ENCODE results near the gene ANAPC13. TPM values are rescaled to one million over a fixed set of nuclear protein-coding genes. Genes with fewer than 3 reads are reported as not detected.

The ANAPC13 gene
- total and polyA plus RNA-seq, 12 donors, result 51.1 to 186 (median 76.8) TPM

GRCh38 chr3:134445636-134446035, 40.1 kb downstream of the ANAPC13 start:
- H3K27ac ChIP-seq, result peak overlapping the region in 1 of 5 donors; percentile 75
- DNase-seq, result peak in 6 of 7 donors; percentile 51 to 79 (median 62)
- intact Hi-C loops (cut with DNase I), result no loop called here

GRCh38 chr3:134445095-134445494, 40.7 kb downstream of the ANAPC13 start:
- intact Hi-C loops (cut with DNase I), result no loop called here
- H3K36me3 ChIP-seq (replicated peaks in 1 of 2), result no peaks in the 10 kb centered on the region
- DNase-seq, result no peak
- no peak overlapping the region for H3K27ac ChIP-seq
- TF ChIP-seq POLR2A (IDR thresholded peaks at IDR 0.05), result no peak
- TF ChIP-seq, protein P1, sequence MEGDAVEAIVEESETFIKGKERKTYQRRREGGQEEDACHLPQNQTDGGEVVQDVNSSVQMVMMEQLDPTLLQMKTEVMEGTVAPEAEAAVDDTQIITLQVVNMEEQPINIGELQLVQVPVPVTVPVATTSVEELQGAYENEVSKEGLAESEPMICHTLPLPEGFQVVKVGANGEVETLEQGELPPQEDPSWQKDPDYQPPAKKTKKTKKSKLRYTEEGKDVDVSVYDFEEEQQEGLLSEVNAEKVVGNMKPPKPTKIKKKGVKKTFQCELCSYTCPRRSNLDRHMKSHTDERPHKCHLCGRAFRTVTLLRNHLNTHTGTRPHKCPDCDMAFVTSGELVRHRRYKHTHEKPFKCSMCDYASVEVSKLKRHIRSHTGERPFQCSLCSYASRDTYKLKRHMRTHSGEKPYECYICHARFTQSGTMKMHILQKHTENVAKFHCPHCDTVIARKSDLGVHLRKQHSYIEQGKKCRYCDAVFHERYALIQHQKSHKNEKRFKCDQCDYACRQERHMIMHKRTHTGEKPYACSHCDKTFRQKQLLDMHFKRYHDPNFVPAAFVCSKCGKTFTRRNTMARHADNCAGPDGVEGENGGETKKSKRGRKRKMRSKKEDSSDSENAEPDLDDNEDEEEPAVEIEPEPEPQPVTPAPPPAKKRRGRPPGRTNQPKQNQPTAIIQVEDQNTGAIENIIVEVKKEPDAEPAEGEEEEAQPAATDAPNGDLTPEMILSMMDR (IDR thresholded peaks at IDR 0.05), result no peak
- H3K9me3 ChIP-seq (replicated peaks in 1 of 3), result no peaks in the 10 kb centered on the region
- peaks cover 0 to 8% of the 10 kb centered on the region in 2 donors for H3K4me1 ChIP-seq (replicated peaks in 1 of 2)
- H3K27me3 ChIP-seq, result peaks cover 8% of the 10 kb centered on the region
- WGBS, 4 donors, result 76 to 85% (median 81%) methylated on average over 1 of the region's 1 CpG
- H3K4me3 ChIP-seq, result no peak overlapping the region

More at GRCh38 chr3:134445636-134446035, 40.1 kb downstream of the ANAPC13 start:
- Histone ChIP-seq H3K36me3 (replicated peaks in 1 of 2) (no peaks in the 10 kb centered on the region), H3K27me3 (peaks cover 8% of the 10 kb centered on the region), H3K4me3 (no peak overlapping the region), H3K9me3 (replicated peaks in 1 of 3) (no peaks in the 10 kb centered on the region), H3K4me1 (replicated peaks in 1 of 2) (peaks cover 0 to 8% of the 10 kb centered on the region in 2 donors)
- 21 to 42% (median 27%) methylated on average over 1 of the region's 1 CpG for WGBS, 4 donors
- TF ChIP-seq, protein P1 (IDR thresholded peaks at IDR 0.05), result no peak
- no peak for TF ChIP-seq POLR2A (IDR thresholded peaks at IDR 0.05)

DNA sequence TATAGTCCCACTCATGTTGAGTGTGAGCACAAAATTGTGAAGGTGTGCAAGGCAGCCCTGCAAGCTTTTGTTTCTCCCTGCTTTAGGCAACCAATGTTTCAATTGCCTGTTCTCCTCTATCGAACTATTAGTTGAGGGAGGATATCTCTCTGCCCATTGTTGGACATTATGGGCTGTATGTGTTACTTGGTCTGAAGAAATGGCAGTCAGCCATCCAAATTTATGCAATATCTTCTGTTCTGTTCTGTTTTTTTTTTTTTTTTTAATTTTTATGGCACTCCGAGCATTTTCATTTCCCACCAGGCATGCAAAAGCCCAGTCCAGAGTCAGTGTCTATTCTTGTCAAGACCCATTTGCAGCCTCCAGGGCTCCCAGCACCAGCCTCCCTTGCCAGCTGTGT, 44.0 kb downstream of the ANAPC13 start:
- Histone ChIP-seq H3K4me1 (replicated peaks in 1 of 2) (peaks cover 0 to 7% of the 10 kb centered on the region in 2 donors), H3K4me3 (no peak overlapping the region), H3K9me3 (replicated peaks in 1 of 3) (no peaks in the 10 kb centered on the region), H3K36me3 (replicated peaks in 1 of 2) (no peaks in the 10 kb centered on the region), H3K27ac (no peak overlapping the region), H3K27me3 (peaks cover 8% of the 10 kb centered on the region)
- no peak for TF ChIP-seq POLR2A (IDR thresholded peaks at IDR 0.05)
- TF ChIP-seq, protein P1 (IDR thresholded peaks at IDR 0.05), result no peak
- 73 to 86% (median 84%) methylated on average over 2 of the region's 2 CpGs for WGBS, 4 donors
- no peak for DNase-seq
- intact Hi-C loops (cut with DNase I), result no loop called here

DNA sequence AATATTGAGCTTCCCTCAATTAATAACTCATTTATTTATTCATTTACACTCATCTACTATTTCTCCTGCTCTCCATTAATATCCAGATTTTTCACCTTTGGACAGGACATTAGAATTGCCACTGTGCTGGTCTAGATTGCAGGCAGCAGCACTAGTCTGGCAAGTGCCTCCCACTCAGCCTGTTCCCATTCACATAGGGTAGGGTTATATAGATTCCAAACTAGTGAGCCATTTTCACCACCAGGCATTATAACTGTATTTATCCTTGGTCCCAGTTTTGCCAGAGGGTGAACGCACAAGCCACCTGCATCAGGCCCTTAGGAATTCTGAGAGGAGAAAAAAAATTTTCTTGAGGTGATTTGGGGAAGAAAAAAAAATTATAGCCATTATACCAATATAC, 44.5 kb downstream of the ANAPC13 start:
- peaks cover 8% of the 10 kb centered on the region for H3K27me3 ChIP-seq
- TF ChIP-seq, protein P1 (IDR thresholded peaks at IDR 0.05), result no peak
- TF ChIP-seq POLR2A (IDR thresholded peaks at IDR 0.05), result no peak
- H3K9me3 ChIP-seq (replicated peaks in 1 of 3), result no peaks in the 10 kb centered on the region
- intact Hi-C loops (cut with DNase I), result no loop called here
- peaks cover 0 to 2% of the 10 kb centered on the region in 2 donors for H3K4me1 ChIP-seq (replicated peaks in 1 of 2)
- DNase-seq, result no peak
- WGBS, 4 donors, result 77 to 90% (median 80%) methylated on average over 1 of the region's 1 CpG
- H3K36me3 ChIP-seq (replicated peaks in 1 of 2), result no peaks in the 10 kb centered on the region
- H3K4me3 ChIP-seq, result no peak overlapping the region
- H3K27ac ChIP-seq, result no peak overlapping the region

All from adrenal gland (tissue), 12 donors.